DMS53 (cell line): ENCODE results near the gene CALD1.
"Not testable (repeated sequence)": the region's sequence is repeated elsewhere in the genome, so short reads cannot be mapped to it uniquely, and the experiment has no call there.

Experiments used
- DNase-seq: peaks from one replicate; lab custom pipeline; 2025; lab: John Stamatoyannopoulos, UW

CALD1 gene

GRCh38 chr7:134949171-134949570 lies 169.7 kb downstream of the CALD1 start:
- no peak for DNase-seq

- peak; percentile 72 for DNase-seq
Measured at GRCh38 chr7:134954197-134955082, 175.0 kb downstream of the CALD1 start.

GRCh38 chr7:134957005-134957404 lies 177.6 kb downstream of the CALD1 start:
- DNase-seq = no peak

GRCh38 chr7:134959810-134960209 lies 180.4 kb downstream of the CALD1 start:
- DNase-seq = no peak

- DNase-seq = no peak
Measured at GRCh38 chr7:134962270-134962780, 182.9 kb downstream of the CALD1 start.

- no peak for DNase-seq
Measured at GRCh38 chr7:134963036-134963435, 183.6 kb downstream of the CALD1 start.

- peak; percentile 79 for DNase-seq
Measured at GRCh38 chr7:134966691-134967090, 187.3 kb downstream of the CALD1 start.

- no peak for DNase-seq
Measured at GRCh38 chr7:134968110-134968509, 188.7 kb downstream of the CALD1 start.

GRCh38 chr7:134981645-134982044 lies 202.2 kb downstream of the CALD1 start:
- DNase-seq = not testable (repeated sequence)

GRCh38 chr7:134985894-134986362 lies 206.5 kb downstream of the CALD1 start:
- DNase-seq = no peak

GRCh38 chr7:134986363-134987251 lies 207.2 kb downstream of the CALD1 start, which contains the start of gene AGBL3:
AGBL3 (plus strand) TSS chr7:134986508; CDS start chr7:134987934, 1,426 bp downstream.
- DNase-seq = peak; percentile 99

- DNase-seq = no peak
Measured at GRCh38 chr7:134988161-134988560, 208.7 kb downstream of the CALD1 start.

GRCh38 chr7:134991469-134992339 lies 212.3 kb downstream of the CALD1 start:
- no peak for DNase-seq

- DNase-seq = no peak
Measured at GRCh38 chr7:134992626-134993179, 213.3 kb downstream of the CALD1 start.

- no peak for DNase-seq
Measured at GRCh38 chr7:134993877-134994456, 214.5 kb downstream of the CALD1 start.

- DNase-seq = no peak
Measured at GRCh38 chr7:134995239-134996096, 216.0 kb downstream of the CALD1 start.

GRCh38 chr7:134996097-134996550 lies 216.7 kb downstream of the CALD1 start:
- DNase-seq = no peak

- no peak for DNase-seq
Measured at GRCh38 chr7:134997214-134997885, 217.9 kb downstream of the CALD1 start.

- DNase-seq = no peak
Measured at GRCh38 chr7:134999136-134999535, 219.7 kb downstream of the CALD1 start.
